GM12878 (cell line): ENCODE data around the gene BICC1.

Experiments used
- BRCA1 ChIP-seq: IDR thresholded peaks from 2 replicates; pipeline ENCODE4 v1.6.1; 2011; ENCODE audit warnings: low read depth, low read length, improper control_type of control experiment
- EGR1 ChIP-seq, 2 experiments: IDR thresholded peaks; 1 replicate in 1 of 2; 2 replicates in 1 of 2; pipeline ENCODE4 v1.6.1; 2011 to 2012; ENCODE audit warnings: low read depth in 2 of 2, low read length in 2 of 2, borderline replicate concordance in 1 of 2, mild to moderate bottlenecking in 1 of 2, moderate library complexity in 1 of 2
- RAD51 ChIP-seq: fragments of 450-650 bp; IDR thresholded peaks from 2 replicates; pipeline ENCODE4 v1.6.1; 2016; ENCODE audit warnings: moderate library complexity, mild to moderate bottlenecking, inconsistent platforms
- YY1 ChIP-seq: IDR thresholded peaks from 2 replicates; pipeline ENCODE4 v1.6.1; 2011; ENCODE audit warnings: low read depth, mild to moderate bottlenecking, low read length
- TF ChIP-seq, protein P1 (sequence below), 3 experiments: IDR thresholded peaks in 2 of 3; conservative IDR thresholded peaks in 1 of 3; 2 replicates each; pipeline ENCODE4 v1.5.1; 2011; ENCODE audit warnings: low read depth in 3 of 3, low read length in 3 of 3, mild to moderate bottlenecking in 3 of 3, control low read depth in 2 of 3, moderate library complexity in 2 of 3, inconsistent platforms in 1 of 3, mixed read lengths in 1 of 3; ENCODE audit not compliant: control insufficient read depth in 2 of 3, insufficient read depth in 1 of 3; ENCODE audit errors: extremely low read depth in 1 of 3
- TF ChIP-seq, protein P2 (sequence below): fragments of 450-650 bp; IDR thresholded peaks from 2 replicates; pipeline ENCODE4 v1.6.1; 2017; ENCODE audit warnings: mild to moderate bottlenecking, moderate library complexity
- TF ChIP-seq, protein P3 (sequence below): IDR thresholded peaks from 2 replicates; pipeline ENCODE4 v1.6.1; 2011; ENCODE audit warnings: low read depth, mild to moderate bottlenecking, low read length, moderate library complexity, borderline replicate concordance; ENCODE audit errors: extremely low read depth

DNA sequence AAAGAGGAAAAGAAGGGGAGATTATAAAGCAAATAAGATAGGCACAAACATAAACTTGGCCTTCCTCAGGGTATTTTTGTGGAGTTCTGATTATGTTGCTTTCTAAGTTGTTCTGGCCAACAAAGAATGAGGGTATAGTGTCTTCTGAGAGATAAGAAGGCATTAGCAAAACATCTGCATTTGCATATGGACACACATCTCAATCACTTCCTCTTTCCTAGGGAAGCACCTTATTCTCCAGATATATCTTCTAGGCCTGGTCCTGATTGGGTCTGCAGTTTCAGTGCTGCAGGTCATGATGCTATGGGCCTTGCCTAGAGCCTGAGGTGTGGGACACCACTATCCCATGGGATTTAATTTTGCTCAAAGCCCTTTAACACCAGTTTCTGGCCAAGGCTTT is 355.0 kb downstream of the BICC1 start:
- TF ChIP-seq EGR1 (IDR thresholded peaks at IDR 0.05; ENCODE audit: borderline replicate concordance in 1 of 2, low read depth in 2 of 2, low read length in 2 of 2), result no peak
- TF ChIP-seq RAD51, result no peak
- TF ChIP-seq, protein P1, sequence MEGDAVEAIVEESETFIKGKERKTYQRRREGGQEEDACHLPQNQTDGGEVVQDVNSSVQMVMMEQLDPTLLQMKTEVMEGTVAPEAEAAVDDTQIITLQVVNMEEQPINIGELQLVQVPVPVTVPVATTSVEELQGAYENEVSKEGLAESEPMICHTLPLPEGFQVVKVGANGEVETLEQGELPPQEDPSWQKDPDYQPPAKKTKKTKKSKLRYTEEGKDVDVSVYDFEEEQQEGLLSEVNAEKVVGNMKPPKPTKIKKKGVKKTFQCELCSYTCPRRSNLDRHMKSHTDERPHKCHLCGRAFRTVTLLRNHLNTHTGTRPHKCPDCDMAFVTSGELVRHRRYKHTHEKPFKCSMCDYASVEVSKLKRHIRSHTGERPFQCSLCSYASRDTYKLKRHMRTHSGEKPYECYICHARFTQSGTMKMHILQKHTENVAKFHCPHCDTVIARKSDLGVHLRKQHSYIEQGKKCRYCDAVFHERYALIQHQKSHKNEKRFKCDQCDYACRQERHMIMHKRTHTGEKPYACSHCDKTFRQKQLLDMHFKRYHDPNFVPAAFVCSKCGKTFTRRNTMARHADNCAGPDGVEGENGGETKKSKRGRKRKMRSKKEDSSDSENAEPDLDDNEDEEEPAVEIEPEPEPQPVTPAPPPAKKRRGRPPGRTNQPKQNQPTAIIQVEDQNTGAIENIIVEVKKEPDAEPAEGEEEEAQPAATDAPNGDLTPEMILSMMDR (IDR thresholded peaks at IDR 0.05 in 2 of 3, conservative IDR thresholded peaks at IDR 0.05 in 1 of 3; ENCODE audit: control insufficient read depth in 2 of 3, extremely low read depth in 1 of 3, insufficient read depth in 1 of 3, low read depth in 3 of 3, low read length in 3 of 3), result no peak
- no peak for TF ChIP-seq YY1
- TF ChIP-seq, protein P2, sequence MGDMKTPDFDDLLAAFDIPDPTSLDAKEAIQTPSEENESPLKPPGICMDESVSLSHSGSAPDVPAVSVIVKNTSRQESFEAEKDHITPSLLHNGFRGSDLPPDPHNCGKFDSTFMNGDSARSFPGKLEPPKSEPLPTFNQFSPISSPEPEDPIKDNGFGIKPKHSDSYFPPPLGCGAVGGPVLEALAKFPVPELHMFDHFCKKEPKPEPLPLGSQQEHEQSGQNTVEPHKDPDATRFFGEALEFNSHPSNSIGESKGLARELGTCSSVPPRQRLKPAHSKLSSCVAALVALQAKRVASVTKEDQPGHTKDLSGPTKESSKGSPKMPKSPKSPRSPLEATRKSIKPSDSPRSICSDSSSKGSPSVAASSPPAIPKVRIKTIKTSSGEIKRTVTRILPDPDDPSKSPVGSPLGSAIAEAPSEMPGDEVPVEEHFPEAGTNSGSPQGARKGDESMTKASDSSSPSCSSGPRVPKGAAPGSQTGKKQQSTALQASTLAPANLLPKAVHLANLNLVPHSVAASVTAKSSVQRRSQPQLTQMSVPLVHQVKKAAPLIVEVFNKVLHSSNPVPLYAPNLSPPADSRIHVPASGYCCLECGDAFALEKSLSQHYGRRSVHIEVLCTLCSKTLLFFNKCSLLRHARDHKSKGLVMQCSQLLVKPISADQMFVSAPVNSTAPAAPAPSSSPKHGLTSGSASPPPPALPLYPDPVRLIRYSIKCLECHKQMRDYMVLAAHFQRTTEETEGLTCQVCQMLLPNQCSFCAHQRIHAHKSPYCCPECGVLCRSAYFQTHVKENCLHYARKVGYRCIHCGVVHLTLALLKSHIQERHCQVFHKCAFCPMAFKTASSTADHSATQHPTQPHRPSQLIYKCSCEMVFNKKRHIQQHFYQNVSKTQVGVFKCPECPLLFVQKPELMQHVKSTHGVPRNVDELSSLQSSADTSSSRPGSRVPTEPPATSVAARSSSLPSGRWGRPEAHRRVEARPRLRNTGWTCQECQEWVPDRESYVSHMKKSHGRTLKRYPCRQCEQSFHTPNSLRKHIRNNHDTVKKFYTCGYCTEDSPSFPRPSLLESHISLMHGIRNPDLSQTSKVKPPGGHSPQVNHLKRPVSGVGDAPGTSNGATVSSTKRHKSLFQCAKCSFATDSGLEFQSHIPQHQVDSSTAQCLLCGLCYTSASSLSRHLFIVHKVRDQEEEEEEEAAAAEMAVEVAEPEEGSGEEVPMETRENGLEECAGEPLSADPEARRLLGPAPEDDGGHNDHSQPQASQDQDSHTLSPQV, result no peak
- TF ChIP-seq, protein P3, sequence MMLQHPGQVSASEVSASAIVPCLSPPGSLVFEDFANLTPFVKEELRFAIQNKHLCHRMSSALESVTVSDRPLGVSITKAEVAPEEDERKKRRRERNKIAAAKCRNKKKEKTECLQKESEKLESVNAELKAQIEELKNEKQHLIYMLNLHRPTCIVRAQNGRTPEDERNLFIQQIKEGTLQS, result no peak
- no peak for TF ChIP-seq BRCA1
